Effector memory CD8-positive, alpha-beta T cell (primary cell): ENCODE measurements around the gene ALG2.

Experiments
- ATAC-seq: fragments of 150-1000 bp; cut with Tn5 transposase; replicated peaks from 2 replicates; pipeline ENCODE4 v1.10.0; 2021; ENCODE audit warnings: mild to moderate bottlenecking, moderate library complexity
- DNase-seq, 3 experiments: peaks; one replicate each; pipeline ENCODE4 v3.0.0; 2021
- H3K27ac Mint-ChIP-seq, 2 donors: one replicate each; pipeline ENCODE4 v1.8.0; 2022; ENCODE audit warnings: mild to moderate bottlenecking in 2 of 2, mixed read lengths in 2 of 2, moderate library complexity in 2 of 2
- H3K27me3 Mint-ChIP-seq, 2 donors: one replicate each; pipeline ENCODE4 v1.8.0; 2022; ENCODE audit warnings: mixed read lengths in 2 of 2
- H3K36me3 Mint-ChIP-seq: one replicate; pipeline ENCODE4 v1.8.0; 2022; ENCODE audit warnings: mild to moderate bottlenecking, moderate library complexity, mixed read lengths; ENCODE audit not compliant: insufficient read depth
- H3K4me1 Mint-ChIP-seq, 2 donors: one replicate each; pipeline ENCODE4 v1.8.0; 2022; ENCODE audit warnings: low read depth in 2 of 2, mixed read lengths in 2 of 2
- H3K4me3 Mint-ChIP-seq, 2 donors: one replicate each; pipeline ENCODE4 v1.8.0; 2022; ENCODE audit warnings: mild to moderate bottlenecking in 2 of 2, mixed read lengths in 2 of 2, moderate library complexity in 2 of 2
- H3K9me3 Mint-ChIP-seq, 2 donors: one replicate each; pipeline ENCODE4 v1.8.0; 2022; ENCODE audit warnings: mixed read lengths in 2 of 2

ALG2 gene

DNA sequence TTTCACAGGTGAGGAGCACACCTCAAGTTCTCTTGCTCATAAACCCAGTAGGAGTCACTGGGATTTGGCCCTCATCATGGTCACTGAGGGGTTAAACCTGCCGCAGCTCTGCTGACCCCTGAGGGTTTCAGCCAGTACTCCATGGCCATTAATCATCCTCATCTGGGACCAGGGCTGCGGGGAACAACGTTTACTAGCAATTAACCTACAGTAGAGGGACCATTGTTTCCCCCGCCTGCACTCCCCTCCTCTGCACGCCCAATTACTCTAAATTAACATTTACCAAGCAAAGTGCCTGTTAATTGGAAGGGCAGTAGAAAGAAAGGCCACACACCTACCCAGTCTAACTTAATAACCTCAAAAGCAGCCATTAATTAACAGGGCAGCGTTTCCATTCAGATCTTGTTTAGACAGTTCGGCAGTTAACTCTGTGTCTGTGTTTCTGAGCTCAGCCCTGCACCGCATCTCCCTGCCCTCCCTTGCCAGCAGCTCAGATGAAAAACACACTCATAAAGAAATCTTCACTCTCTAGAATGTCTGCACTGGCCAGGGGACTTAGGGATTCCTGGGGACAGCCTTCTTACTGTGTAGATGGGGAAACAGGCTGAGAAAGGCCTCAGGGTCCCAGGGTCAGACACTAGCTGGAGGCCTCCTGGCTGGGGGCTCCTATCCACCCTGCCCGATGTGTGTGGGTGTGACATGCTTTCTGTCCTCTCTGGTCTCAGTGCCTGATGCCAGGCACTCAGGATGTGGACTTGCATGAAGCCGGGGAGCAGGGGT is 51.6 kb downstream of the ALG2 start:
- no peak overlapping the region for H3K27ac Mint-ChIP-seq
- H3K9me3 Mint-ChIP-seq: no peaks in the 10 kb centered on the region
- DNase-seq (no peak), ATAC-seq (no peak)
- peaks cover 0 to 4% of the 10 kb centered on the region in 2 donors for H3K4me1 Mint-ChIP-seq
- H3K36me3 Mint-ChIP-seq: no peaks in the 10 kb centered on the region
- H3K27me3 Mint-ChIP-seq: peaks cover 11 to 45% of the 10 kb centered on the region in 2 donors
- no peak overlapping the region for H3K4me3 Mint-ChIP-seq

DNA sequence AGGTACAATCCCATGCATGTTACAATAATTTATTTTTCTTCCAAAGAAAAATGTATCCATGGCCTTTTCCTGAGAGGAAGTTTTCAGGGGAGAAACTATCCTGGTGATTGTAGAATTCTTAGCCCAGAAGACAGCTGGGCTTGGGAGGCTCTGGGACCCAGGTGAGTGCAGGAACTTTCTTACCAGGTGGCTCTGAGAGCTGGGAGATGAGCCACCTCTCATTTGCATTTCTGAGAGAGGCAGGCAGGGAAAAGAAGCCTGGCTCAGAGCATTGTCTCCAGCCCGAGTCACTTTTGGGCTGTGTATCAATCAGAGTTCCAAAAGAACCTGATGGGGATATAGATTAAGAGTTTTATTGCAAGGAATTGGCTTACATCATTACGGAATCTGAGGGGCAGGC is 52.7 kb downstream of the ALG2 start:
- DNase-seq: no peak
- no peaks in the 10 kb centered on the region for H3K36me3 Mint-ChIP-seq
- no peaks in the 10 kb centered on the region for H3K9me3 Mint-ChIP-seq
- H3K27me3 Mint-ChIP-seq: peaks cover 11 to 45% of the 10 kb centered on the region in 2 donors
- peaks cover 0 to 4% of the 10 kb centered on the region in 2 donors for H3K4me1 Mint-ChIP-seq
- no peak for ATAC-seq
- no peak overlapping the region for H3K27ac Mint-ChIP-seq
- no peak overlapping the region for H3K4me3 Mint-ChIP-seq

DNA sequence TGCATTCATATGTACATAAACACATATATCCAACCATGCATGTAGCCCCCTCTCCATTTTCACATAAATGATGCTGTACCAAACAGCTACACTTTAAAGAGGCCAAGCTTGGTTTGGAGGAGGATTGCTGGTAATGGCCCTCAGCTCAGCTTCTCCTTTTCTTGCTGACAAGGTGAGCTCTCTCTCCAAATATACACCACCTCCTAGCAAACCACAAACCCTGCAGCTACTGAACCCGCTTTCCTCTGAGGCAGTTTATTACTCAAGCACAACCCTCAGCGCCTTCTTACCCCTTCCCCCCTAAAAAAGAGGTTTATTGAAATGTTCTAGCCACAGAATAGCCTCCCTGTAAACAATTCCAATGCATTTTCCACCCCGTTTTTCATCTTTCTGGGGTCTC is 54.0 kb downstream of the ALG2 start:
- Mint-ChIP-seq H3K36me3 (no peaks in the 10 kb centered on the region), H3K4me3 (no peak overlapping the region), H3K27ac (no peak overlapping the region), H3K27me3 (peaks cover 11 to 39% of the 10 kb centered on the region in 2 donors), H3K4me1 (peaks cover 0 to 5% of the 10 kb centered on the region in 2 donors), H3K9me3 (no peaks in the 10 kb centered on the region)
- DNase-seq (no peak), ATAC-seq (no peak)

DNA sequence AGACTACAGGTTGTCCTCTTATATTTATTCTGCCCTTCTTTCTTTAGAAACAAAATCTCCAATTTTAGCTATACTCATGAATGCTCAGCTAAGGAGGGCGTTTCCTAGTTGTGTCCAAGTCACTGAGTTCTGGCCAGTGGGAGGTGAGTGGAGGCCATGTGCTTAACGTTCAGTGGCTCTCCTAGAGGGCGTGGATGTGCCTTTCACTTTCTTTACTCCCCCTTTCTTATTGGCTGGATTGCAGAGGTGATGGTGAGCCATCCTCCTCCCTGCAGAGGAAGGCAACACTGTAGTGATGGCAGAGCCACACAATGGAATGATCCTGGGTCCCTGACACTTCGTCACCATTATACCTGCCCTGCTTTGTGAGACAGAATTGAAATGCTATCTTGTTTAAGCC is 54.6 kb downstream of the ALG2 start:
- Mint-ChIP-seq H3K27me3 (peaks cover 10 to 35% of the 10 kb centered on the region in 2 donors), H3K27ac (no peak overlapping the region), H3K36me3 (no peaks in the 10 kb centered on the region), H3K4me1 (peaks cover 0 to 7% of the 10 kb centered on the region in 2 donors), H3K4me3 (no peak overlapping the region), H3K9me3 (no peaks in the 10 kb centered on the region)
- no peak for DNase-seq
- ATAC-seq: no peak
